Measurements from ENCODE around the gene NT5C1B.

Gene NT5C1B

DNA sequence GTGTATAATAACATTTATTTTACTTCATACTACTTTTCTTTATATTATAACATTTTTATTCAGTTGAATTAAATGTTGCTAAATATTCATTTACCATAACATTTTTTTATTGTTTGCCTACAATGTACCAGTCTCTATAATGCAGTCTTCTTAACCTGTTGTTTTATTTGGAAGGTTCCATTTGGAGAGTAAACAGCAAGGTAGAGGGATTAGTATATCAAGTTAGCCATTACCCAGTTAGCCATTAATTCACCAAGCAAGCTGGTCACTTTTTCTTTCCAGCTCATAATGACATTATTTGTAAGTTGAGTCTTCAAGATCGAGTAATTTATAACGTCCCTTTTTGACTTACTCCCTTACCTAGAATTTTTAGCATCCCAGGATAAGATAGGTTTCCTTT is 29.7 kb upstream of the NT5C1B start:
- Histone ChIP-seq H3F3A (ENCODE audit: low read depth) (no peaks in the 10 kb centered on the region), H3K9ac (ENCODE audit: low read depth, low read length, poor library complexity, severe bottlenecking) (no peak overlapping the region), H3K27me3 (ENCODE audit: insufficient read depth, low read length, poor library complexity, severe bottlenecking) (no peaks in the 10 kb centered on the region), H4K20me1 (ENCODE audit: insufficient read depth, low read length, poor library complexity, severe bottlenecking) (no peaks in the 10 kb centered on the region), H2AFZ (ENCODE audit: low read length) (no peak overlapping the region), H3K36me3 (ENCODE audit: insufficient read depth, low read length) (no peaks in the 10 kb centered on the region), H3K4me3 (ENCODE audit: low read length, poor library complexity, severe bottlenecking) (no peak overlapping the region), H3K4me1 (ENCODE audit: insufficient read depth, low read length, poor library complexity, severe bottlenecking) (no peaks in the 10 kb centered on the region), H3K9me3 (ENCODE audit: insufficient read depth, low read depth, low read length) (no peaks in the 10 kb centered on the region), H3K9me2 (replicated peaks; ENCODE audit: low read depth, low read length) (no peaks in the 10 kb centered on the region), H3K4me2 (ENCODE audit: low read depth, low read length, poor library complexity, severe bottlenecking) (no peak overlapping the region), H3K79me2 (ENCODE audit: insufficient read depth, low read length) (no peaks in the 10 kb centered on the region)
- TF ChIP-seq, protein P1, sequence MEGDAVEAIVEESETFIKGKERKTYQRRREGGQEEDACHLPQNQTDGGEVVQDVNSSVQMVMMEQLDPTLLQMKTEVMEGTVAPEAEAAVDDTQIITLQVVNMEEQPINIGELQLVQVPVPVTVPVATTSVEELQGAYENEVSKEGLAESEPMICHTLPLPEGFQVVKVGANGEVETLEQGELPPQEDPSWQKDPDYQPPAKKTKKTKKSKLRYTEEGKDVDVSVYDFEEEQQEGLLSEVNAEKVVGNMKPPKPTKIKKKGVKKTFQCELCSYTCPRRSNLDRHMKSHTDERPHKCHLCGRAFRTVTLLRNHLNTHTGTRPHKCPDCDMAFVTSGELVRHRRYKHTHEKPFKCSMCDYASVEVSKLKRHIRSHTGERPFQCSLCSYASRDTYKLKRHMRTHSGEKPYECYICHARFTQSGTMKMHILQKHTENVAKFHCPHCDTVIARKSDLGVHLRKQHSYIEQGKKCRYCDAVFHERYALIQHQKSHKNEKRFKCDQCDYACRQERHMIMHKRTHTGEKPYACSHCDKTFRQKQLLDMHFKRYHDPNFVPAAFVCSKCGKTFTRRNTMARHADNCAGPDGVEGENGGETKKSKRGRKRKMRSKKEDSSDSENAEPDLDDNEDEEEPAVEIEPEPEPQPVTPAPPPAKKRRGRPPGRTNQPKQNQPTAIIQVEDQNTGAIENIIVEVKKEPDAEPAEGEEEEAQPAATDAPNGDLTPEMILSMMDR (conservative IDR thresholded peaks at IDR 0.05; ENCODE audit: low read length): no peak
- no peak for TF ChIP-seq EZH2phosphoT487 (IDR thresholded peaks at IDR 0.05; ENCODE audit: borderline replicate concordance)

- H3K36me3 ChIP-seq (ENCODE audit: insufficient read depth, low read length): no peaks in the 10 kb centered on the region
- no peak overlapping the region for H2AFZ ChIP-seq (ENCODE audit: low read length)
- no peaks in the 10 kb centered on the region for H3K9me2 ChIP-seq (replicated peaks; ENCODE audit: low read depth, low read length)
- no peaks in the 10 kb centered on the region for H4K20me1 ChIP-seq (ENCODE audit: insufficient read depth, low read length, poor library complexity, severe bottlenecking)
- no peak overlapping the region for H3K4me2 ChIP-seq (ENCODE audit: low read depth, low read length, poor library complexity, severe bottlenecking)
- H3K9ac ChIP-seq (ENCODE audit: low read depth, low read length, poor library complexity, severe bottlenecking): no peak overlapping the region
- H3K79me2 ChIP-seq (ENCODE audit: insufficient read depth, low read length): no peaks in the 10 kb centered on the region
- TF ChIP-seq, protein P1 (conservative IDR thresholded peaks at IDR 0.05; ENCODE audit: low read length): no peak
- no peak for TF ChIP-seq EZH2phosphoT487 (IDR thresholded peaks at IDR 0.05; ENCODE audit: borderline replicate concordance)
- H3K4me1 ChIP-seq (ENCODE audit: insufficient read depth, low read length, poor library complexity, severe bottlenecking): no peaks in the 10 kb centered on the region
- H3K27me3 ChIP-seq (ENCODE audit: insufficient read depth, low read length, poor library complexity, severe bottlenecking): no peaks in the 10 kb centered on the region
- no peaks in the 10 kb centered on the region for H3K9me3 ChIP-seq (ENCODE audit: insufficient read depth, low read depth, low read length)
- H3F3A ChIP-seq (ENCODE audit: low read depth): no peaks in the 10 kb centered on the region
- no peak overlapping the region for H3K4me3 ChIP-seq (ENCODE audit: low read length, poor library complexity, severe bottlenecking)
Measured at GRCh38 chr2:18614041-18614440, 24.7 kb upstream of the NT5C1B start.

DNA sequence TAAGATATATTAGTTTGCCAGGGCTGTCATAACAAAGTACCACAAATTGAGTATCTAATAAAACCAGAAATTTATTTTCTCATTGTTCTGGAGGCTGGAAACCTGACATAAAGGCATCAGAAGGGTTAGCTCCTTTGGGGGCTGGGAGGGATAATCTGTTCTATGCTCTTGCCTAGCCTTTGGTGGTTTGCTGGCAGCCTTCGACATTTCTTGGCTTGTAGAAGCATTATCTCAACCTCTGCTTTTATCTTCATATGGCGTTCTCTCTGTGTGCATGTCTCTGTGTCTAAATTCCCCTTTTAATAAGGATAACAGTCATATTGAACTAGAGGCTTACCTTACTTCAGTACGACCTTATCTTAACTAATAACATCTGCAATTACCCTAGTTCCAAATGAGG is 22.8 kb upstream of the NT5C1B start:
- Histone ChIP-seq H3F3A (ENCODE audit: low read depth) (no peaks in the 10 kb centered on the region), H3K9me2 (replicated peaks; ENCODE audit: low read depth, low read length) (no peaks in the 10 kb centered on the region), H2AFZ (ENCODE audit: low read length) (no peak overlapping the region), H3K4me2 (ENCODE audit: low read depth, low read length, poor library complexity, severe bottlenecking) (no peak overlapping the region), H3K79me2 (ENCODE audit: insufficient read depth, low read length) (no peaks in the 10 kb centered on the region), H3K9ac (ENCODE audit: low read depth, low read length, poor library complexity, severe bottlenecking) (no peak overlapping the region), H3K4me1 (ENCODE audit: insufficient read depth, low read length, poor library complexity, severe bottlenecking) (no peaks in the 10 kb centered on the region), H3K9me3 (ENCODE audit: insufficient read depth, low read depth, low read length) (no peaks in the 10 kb centered on the region), H3K27me3 (ENCODE audit: insufficient read depth, low read length, poor library complexity, severe bottlenecking) (no peaks in the 10 kb centered on the region), H3K36me3 (ENCODE audit: insufficient read depth, low read length) (no peaks in the 10 kb centered on the region), H4K20me1 (ENCODE audit: insufficient read depth, low read length, poor library complexity, severe bottlenecking) (no peaks in the 10 kb centered on the region), H3K4me3 (ENCODE audit: low read length, poor library complexity, severe bottlenecking) (no peak overlapping the region)
- TF ChIP-seq, protein P1 (conservative IDR thresholded peaks at IDR 0.05; ENCODE audit: low read length): no peak
- TF ChIP-seq EZH2phosphoT487 (IDR thresholded peaks at IDR 0.05; ENCODE audit: borderline replicate concordance): no peak
